T-helper 22 cell (primary cell): Measurements from ENCODE around the gene AOX1.
"Not testable (repeated sequence)": the region's sequence is repeated elsewhere in the genome, so short reads cannot be mapped to it uniquely, and the experiment has no call there.

Experiments used
- DNase-seq: peaks from one replicate; pipeline ENCODE4 v3.0.0-alpha.2; 2020; ENCODE audit warnings: low read depth

AOX1 gene

GRCh38 chr2:200702646-200703118 lies 116.9 kb downstream of the AOX1 start:
- DNase-seq: peak; percentile 37

DNA sequence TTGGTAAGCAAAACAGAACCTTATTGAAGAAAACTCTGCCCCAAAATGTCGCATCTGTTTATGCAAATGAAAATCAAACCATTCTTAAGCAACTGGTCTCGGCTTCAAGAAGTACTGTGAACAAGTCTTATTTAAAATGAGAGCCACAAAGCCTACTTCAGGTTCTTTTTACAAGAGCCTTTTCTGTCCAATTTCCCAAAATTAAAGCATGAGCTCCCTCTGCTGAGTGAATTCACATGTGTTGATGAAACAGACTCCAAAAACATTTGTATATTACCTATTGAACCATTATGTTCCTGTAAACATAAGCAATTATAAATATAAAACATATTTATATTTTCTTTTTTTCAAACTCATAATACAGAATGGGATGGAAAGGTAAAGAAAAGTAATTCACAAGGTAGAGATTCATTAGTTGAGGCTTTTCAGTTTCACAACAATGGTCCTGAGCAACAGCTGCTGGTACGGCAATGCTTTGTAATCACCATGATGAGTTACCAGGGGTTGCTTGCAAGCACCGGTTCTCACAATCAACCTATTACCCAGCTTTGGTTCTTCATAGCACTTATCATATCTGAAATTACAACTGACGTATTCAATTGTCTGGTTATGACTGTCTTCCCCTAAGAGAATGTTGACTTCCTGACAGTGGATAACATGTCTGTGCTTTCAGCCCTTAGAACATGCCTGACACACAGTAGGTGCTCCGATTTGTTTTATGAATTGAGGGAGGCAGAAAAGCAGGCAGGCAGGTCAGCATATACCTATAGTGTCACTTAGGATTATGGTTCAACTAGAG lies 117.5 kb downstream of the AOX1 start:
- no peak for DNase-seq

- DNase-seq: no peak
These were observed 118.3 kb downstream of the AOX1 start for GRCh38 chr2:200703926-200704637.

DNA sequence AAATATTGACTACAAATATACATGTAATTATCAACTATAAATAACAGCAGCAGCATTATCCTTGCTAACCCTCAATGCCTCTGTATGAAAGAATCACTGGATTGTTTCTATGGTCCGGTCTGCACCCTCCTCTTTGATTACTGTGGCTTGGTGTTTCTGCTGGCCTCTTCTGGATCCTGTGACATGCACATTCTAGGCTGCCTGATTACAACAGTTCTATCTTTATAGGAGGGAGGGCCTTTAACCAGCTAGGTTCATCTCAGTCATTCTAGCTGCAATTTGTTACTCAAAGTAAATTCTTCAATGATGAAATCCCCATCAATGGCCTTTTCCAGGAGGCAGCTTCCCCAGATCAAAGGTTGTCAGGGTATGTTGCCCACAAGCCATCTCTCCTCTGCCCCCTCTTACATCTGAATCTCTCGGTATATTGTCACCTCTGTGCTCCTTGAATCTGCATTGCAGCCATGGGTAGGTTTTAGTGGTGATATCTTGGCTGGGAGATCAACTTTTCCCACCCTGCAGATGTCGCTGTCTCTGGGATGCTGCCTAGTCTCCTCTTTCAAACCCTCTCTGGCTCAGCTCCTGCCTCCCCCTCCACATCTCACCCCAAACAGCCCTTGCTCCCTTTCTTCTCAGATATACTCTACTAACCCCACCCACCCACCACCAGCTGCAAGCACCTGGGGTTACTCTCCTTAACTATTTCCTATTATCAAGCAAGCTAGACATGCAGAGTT lies 119.7 kb downstream of the AOX1 start:
- DNase-seq: no peak

DNA sequence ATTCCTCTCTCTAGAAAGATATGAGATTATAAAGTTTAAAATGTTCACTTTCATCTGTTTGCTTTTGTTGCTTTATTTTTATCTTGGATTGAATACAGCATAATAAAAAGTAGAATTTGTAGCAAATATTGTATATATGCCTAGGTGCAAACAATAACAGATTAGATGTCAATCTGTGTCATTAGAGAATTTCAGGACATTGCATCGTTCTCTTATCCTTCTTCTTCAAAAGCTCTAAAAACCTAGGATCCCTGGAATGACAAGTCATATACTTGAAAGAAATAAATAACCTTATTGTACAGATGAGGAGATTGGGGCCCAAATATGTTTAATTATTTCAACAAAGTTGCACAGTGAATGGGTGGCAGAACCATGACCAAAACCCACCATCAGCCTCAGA lies 123.1 kb downstream of the AOX1 start:
- no peak for DNase-seq

GRCh38 chr2:200713003-200713703 lies 127.3 kb downstream of the AOX1 start:
- peak; percentile 91 for DNase-seq

DNA sequence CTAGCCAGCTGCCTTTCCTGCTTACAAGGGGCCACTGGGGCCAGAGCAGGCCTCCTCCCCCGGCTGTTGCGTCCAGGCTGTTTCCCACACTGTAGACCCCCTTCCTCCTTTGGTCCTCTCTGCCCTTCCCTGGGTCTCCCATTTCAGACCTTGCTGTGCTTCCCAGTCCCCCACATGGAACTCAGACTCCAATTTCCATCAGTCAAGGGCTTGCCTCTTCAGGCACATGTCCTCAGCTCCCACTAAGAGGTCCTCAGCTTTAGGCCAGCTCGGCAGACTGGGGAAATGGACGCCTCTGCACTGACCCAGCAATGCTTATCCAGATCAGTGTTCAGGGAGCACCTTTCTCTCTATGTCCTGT lies 127.9 kb downstream of the AOX1 start:
- DNase-seq: no peak

GRCh38 chr2:200715014-200715413 lies 129.2 kb downstream of the AOX1 start:
- not testable (repeated sequence) for DNase-seq

DNA sequence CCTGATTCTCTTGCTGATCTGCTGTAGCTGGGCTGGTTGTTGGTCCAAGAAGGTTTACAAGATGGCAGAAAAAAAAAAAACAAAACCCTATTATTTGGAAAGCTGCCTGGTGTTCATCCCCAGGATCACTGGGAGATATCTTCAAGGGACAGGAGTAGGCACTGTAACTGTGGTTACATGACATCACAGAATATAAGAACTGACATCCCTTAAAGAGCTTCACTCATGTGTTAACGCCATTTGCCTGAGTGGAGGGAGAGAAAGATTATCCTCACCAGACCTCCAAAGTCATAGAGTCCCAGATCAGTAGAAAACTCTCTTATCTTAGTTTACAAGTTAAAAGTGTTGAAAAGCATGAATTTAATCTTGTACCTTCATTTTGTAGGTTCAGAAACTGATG lies 130.6 kb downstream of the AOX1 start:
- DNase-seq: no peak
